Liver (tissue), 9 donors: ENCODE results near the gene WHRN. TPM values are rescaled to one million over a fixed set of nuclear protein-coding genes. Genes with fewer than 3 reads are reported as not detected.
A peak's percentile ranks its signal among the peaks of the same experiment; 100 is the strongest.

Experiments used
- DNase-seq: peaks from one replicate; pipeline ENCODE4 v3.0.0-alpha.2; 2017; ENCODE audit warnings: low spot score
- H3K27ac ChIP-seq, 2 donors: one replicate each; pipeline ENCODE4 v1.7.0; 2013; ENCODE audit warnings: inconsistent platforms in 2 of 2, low read length in 2 of 2, control low read depth in 1 of 2, low read depth in 1 of 2, mild to moderate bottlenecking in 1 of 2
- H3K27me3 ChIP-seq, 4 donors: one replicate each; pipeline versions ENCODE4 v1.6.1 to v1.7.0; 2013; ENCODE audit warnings: low read length in 3 of 4, inconsistent platforms in 1 of 4, mild to moderate bottlenecking in 1 of 4, moderate library complexity in 1 of 4; ENCODE audit not compliant: control insufficient read depth in 4 of 4, insufficient read depth in 4 of 4
- H3K36me3 ChIP-seq, 4 donors: one replicate each; pipeline versions ENCODE4 v1.6.1 to v1.7.0; 2013; ENCODE audit warnings: low read length in 3 of 4, mild to moderate bottlenecking in 3 of 4, low read depth in 1 of 4, moderate library complexity in 1 of 4; ENCODE audit not compliant: control insufficient read depth in 4 of 4, insufficient read depth in 3 of 4
- H3K4me1 ChIP-seq, 4 donors: one replicate each; pipeline versions ENCODE4 v1.6.1 to v1.7.0; 2013; ENCODE audit warnings: low read length in 3 of 4, mild to moderate bottlenecking in 3 of 4, moderate library complexity in 1 of 4; ENCODE audit not compliant: control insufficient read depth in 4 of 4, insufficient read depth in 4 of 4
- H3K4me3 ChIP-seq, 3 donors: one replicate each; pipeline versions ENCODE4 v1.6.1 to v1.7.0; 2013; ENCODE audit warnings: low read length in 3 of 3, control low read depth in 1 of 3, low read depth in 1 of 3, mild to moderate bottlenecking in 1 of 3
- H3K9ac ChIP-seq, 2 donors: one replicate each; pipeline ENCODE4 v1.7.0; 2013; ENCODE audit warnings: low read length in 2 of 2, mild to moderate bottlenecking in 2 of 2, moderate library complexity in 2 of 2, control low read depth in 1 of 2, low read depth in 1 of 2
- H3K9me3 ChIP-seq, 4 donors: one replicate each; pipeline versions ENCODE4 v1.6.1 to v1.7.0; 2013; ENCODE audit warnings: low read length in 3 of 4; ENCODE audit not compliant: control insufficient read depth in 4 of 4
- EGR1 ChIP-seq, 2 donors: IDR thresholded peaks; 2 replicates each; pipeline ENCODE4 v1.6.1; 2016 to 2018; ENCODE audit warnings: antibody characterized with exemption in 2 of 2, low read depth in 2 of 2
- FOXA1 ChIP-seq: IDR thresholded peaks from 2 replicates; pipeline ENCODE4 v1.6.1; 2016; ENCODE audit warnings: antibody characterized with exemption
- FOXA2 ChIP-seq: IDR thresholded peaks from 2 replicates; pipeline ENCODE4 v1.6.1; 2016; ENCODE audit warnings: antibody characterized with exemption
- GABPA ChIP-seq, 2 donors: IDR thresholded peaks in 1 of 2; conservative IDR thresholded peaks in 1 of 2; 2 replicates each; pipeline ENCODE4 v1.6.1; 2016; ENCODE audit warnings: antibody characterized with exemption in 2 of 2, mild to moderate bottlenecking in 1 of 2, moderate library complexity in 1 of 2
- HNF4A ChIP-seq, 2 donors: conservative IDR thresholded peaks; 2 replicates each; pipeline ENCODE4 v1.6.1; 2016; ENCODE audit warnings: antibody characterized with exemption in 2 of 2, mild to moderate bottlenecking in 2 of 2
- HNF4G ChIP-seq: IDR thresholded peaks from 2 replicates; pipeline ENCODE4 v1.6.1; 2016; ENCODE audit warnings: antibody characterized with exemption
- JUND ChIP-seq, 2 donors: IDR thresholded peaks; 2 replicates each; pipeline ENCODE4 v1.6.1; 2016; ENCODE audit warnings: antibody characterized with exemption in 2 of 2
- RAD21 ChIP-seq, 2 donors: IDR thresholded peaks; 2 replicates each; pipeline ENCODE4 v1.6.1; 2016; ENCODE audit warnings: antibody characterized with exemption in 2 of 2, mild to moderate bottlenecking in 2 of 2
- RXRA ChIP-seq, 2 donors: IDR thresholded peaks; 2 replicates each; pipeline ENCODE4 v1.6.1; 2017 to 2018; ENCODE audit warnings: antibody characterized with exemption in 2 of 2, mild to moderate bottlenecking in 1 of 2
- SP1 ChIP-seq: IDR thresholded peaks from 2 replicates; pipeline ENCODE4 v1.6.1; 2018; ENCODE audit warnings: antibody characterized with exemption, mild to moderate bottlenecking
- TAF1 ChIP-seq: conservative IDR thresholded peaks from 2 replicates; pipeline ENCODE4 v1.6.1; 2016; ENCODE audit warnings: antibody characterized with exemption, mild to moderate bottlenecking
- WGBS: extraction: QIAGEN DNeasy Blood & Tissue Kit; methylation state at CpG from one replicate; pipeline ENCODE4 v1.1.7; 2013; 5-methylcytosine and 5-hydroxymethylcytosine counted together
- polyA plus RNA-seq, 2 donors: library from polyadenylated mRNA; stranded (reverse) in 1 of 2; unstranded in 1 of 2; fragments of 200-250 nt in 1 of 2; fragments of >200 nt in 1 of 2; fragmentation: Nextera tagmentation in 1 of 2; extraction: Ambion mirVana in 1 of 2; gene quantifications; one replicate each; pipeline versions ENCODE4 v1.2.1 to v1.2.3, GENCODE V29; 2013 to 2015
- total RNA-seq, 2 donors: library from RNA; depleted of rRNA; stranded (reverse); fragments of >200 nt; gene quantifications; one replicate each; pipeline ENCODE4 v1.2.3, GENCODE V29; 2014
- TF ChIP-seq, protein P1 (sequence below): fragments of 150-350 bp; IDR thresholded peaks from 2 replicates; pipeline ENCODE4 v1.5.1; 2017; ENCODE audit warnings: improper control_type of control experiment, low read depth, low read length; ENCODE audit not compliant: missing input control
- TF ChIP-seq, protein P2 (sequence below): IDR thresholded peaks from 2 replicates; pipeline ENCODE4 v1.6.1; 2016; ENCODE audit warnings: antibody characterized with exemption
- TF ChIP-seq, protein P3 (sequence below): IDR thresholded peaks from 2 replicates; pipeline ENCODE4 v1.6.1; 2016; ENCODE audit warnings: antibody characterized with exemption
- donor health status: healthy.
- donor health status: healthy.
- donor health status: healthy.
- donor health status: healthy.
- donor health status: healthy.

Gene WHRN
- total and polyA plus RNA-seq, 4 donors = 0.42 to 1.9 (median 0.88) TPM

DNA sequence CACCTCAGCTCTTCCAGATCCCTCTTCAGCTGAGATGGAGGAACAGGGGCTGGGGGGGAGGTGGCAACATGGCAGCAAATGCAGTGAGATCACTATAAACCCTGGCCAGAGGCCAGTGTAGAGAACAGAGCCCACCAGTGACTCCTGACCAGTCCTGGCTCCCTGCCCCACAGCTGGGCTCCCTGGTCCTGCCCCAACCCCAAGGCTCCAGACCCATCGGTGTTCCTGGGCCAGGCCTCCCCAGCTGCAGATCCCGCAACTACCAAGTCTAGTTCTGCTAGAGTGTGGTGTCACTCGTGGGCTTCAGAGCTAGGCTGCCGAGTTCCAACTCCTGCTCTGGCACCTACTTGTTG is 134.3 kb downstream of the WHRN start:
- Histone ChIP-seq H3K9ac (no peak overlapping the region), H3K4me3 (no peak overlapping the region), H3K27me3 (no peaks in the 10 kb centered on the region), H3K27ac (peak overlapping the region; percentile 19 to 68), H3K36me3 (peaks cover 6 to 30% (median 15%) of the 10 kb centered on the region in 4 donors), H3K4me1 (peaks cover 3 to 13% (median 6%) of the 10 kb centered on the region in 4 donors), H3K9me3 (no peaks in the 10 kb centered on the region)
- no peak for DNase-seq
- TF ChIP-seq RAD21 (IDR thresholded peaks at IDR 0.05) (no peak), TAF1 (no peak), HNF4G (no peak), RXRA (IDR thresholded peaks at IDR 0.05) (no peak), HNF4A (conservative IDR thresholded peaks at IDR 0.05) (no peak), FOXA2 (no peak), FOXA1 (no peak)
- TF ChIP-seq, protein P1, sequence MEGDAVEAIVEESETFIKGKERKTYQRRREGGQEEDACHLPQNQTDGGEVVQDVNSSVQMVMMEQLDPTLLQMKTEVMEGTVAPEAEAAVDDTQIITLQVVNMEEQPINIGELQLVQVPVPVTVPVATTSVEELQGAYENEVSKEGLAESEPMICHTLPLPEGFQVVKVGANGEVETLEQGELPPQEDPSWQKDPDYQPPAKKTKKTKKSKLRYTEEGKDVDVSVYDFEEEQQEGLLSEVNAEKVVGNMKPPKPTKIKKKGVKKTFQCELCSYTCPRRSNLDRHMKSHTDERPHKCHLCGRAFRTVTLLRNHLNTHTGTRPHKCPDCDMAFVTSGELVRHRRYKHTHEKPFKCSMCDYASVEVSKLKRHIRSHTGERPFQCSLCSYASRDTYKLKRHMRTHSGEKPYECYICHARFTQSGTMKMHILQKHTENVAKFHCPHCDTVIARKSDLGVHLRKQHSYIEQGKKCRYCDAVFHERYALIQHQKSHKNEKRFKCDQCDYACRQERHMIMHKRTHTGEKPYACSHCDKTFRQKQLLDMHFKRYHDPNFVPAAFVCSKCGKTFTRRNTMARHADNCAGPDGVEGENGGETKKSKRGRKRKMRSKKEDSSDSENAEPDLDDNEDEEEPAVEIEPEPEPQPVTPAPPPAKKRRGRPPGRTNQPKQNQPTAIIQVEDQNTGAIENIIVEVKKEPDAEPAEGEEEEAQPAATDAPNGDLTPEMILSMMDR = no peak
- TF ChIP-seq, protein P2, sequence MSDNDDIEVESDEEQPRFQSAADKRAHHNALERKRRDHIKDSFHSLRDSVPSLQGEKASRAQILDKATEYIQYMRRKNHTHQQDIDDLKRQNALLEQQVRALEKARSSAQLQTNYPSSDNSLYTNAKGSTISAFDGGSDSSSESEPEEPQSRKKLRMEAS = no peak
- TF ChIP-seq, protein P3, sequence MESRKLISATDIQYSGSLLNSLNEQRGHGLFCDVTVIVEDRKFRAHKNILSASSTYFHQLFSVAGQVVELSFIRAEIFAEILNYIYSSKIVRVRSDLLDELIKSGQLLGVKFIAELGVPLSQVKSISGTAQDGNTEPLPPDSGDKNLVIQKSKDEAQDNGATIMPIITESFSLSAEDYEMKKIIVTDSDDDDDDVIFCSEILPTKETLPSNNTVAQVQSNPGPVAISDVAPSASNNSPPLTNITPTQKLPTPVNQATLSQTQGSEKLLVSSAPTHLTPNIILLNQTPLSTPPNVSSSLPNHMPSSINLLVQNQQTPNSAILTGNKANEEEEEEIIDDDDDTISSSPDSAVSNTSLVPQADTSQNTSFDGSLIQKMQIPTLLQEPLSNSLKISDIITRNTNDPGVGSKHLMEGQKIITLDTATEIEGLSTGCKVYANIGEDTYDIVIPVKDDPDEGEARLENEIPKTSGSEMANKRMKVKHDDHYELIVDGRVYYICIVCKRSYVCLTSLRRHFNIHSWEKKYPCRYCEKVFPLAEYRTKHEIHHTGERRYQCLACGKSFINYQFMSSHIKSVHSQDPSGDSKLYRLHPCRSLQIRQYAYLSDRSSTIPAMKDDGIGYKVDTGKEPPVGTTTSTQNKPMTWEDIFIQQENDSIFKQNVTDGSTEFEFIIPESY = no peak
- 88% methylated on average over 4 of the region's 4 CpGs for WGBS

DNA sequence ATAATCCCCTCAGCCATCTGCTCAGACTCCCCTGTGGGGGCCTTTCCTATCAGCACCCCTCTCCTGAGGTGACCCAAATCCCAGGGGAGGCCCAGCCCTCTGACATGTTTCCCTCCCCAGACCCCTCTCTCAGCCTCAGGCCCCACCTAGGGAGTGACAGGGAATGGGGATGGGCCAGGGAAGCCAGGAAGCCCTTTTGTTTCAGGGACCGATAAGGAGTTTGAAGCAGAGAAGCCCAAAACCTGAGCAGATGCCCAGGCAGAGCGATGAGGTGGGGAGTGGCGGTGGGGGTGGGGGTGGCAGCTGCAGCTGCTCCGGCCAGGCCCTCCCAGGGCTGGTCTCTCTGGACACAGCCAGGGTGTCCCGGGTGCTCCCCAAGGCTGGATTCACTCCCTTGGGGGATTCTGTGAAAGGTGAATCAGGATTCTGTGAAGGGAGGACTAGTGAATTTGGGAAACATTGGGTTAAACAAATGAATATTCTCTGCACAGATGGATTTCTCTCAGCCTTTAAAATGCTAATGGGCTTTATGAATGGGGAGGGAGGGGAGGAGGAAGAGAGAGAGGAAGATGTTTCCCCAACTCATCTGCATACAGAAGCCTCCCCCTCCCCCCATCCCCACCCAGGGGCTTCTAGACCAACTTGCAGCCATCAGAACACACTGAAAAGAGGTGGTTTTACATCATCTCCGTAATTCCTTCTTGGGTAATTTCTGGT is 134.9 kb downstream of the WHRN start:
- no peak overlapping the region for H3K4me3 ChIP-seq
- no peak for TF ChIP-seq JUND (IDR thresholded peaks at IDR 0.05)
- TF ChIP-seq RAD21 (IDR thresholded peaks at IDR 0.05) = no peak
- TF ChIP-seq FOXA1 = no peak
- TF ChIP-seq TAF1 = no peak
- no peak for TF ChIP-seq GABPA (IDR thresholded peaks at IDR 0.05 in 1 of 2, conservative IDR thresholded peaks at IDR 0.05 in 1 of 2)
- TF ChIP-seq EGR1 (IDR thresholded peaks at IDR 0.05; ENCODE audit: low read depth in 2 of 2) = no peak
- TF ChIP-seq SP1 = no peak
- TF ChIP-seq RXRA (IDR thresholded peaks at IDR 0.05) = no peak
- TF ChIP-seq FOXA2 = no peak
- peaks cover 6 to 30% (median 15%) of the 10 kb centered on the region in 4 donors for H3K36me3 ChIP-seq
- H3K27me3 ChIP-seq = no peaks in the 10 kb centered on the region
- 88% methylated on average over 6 of the region's 6 CpGs for WGBS
- H3K4me1 ChIP-seq = peaks cover 3 to 17% (median 10%) of the 10 kb centered on the region in 4 donors
- H3K9me3 ChIP-seq = no peaks in the 10 kb centered on the region
- no peak overlapping the region for H3K9ac ChIP-seq
- H3K27ac ChIP-seq = peak overlapping the region; percentile 19 to 68
- no peak for DNase-seq
